NCI-H510A (cell line): ENCODE results near the gene MICAL3.
A peak's percentile ranks its signal among the peaks of the same experiment; 100 is the strongest.
"Not testable (repeated sequence)": the region's sequence is repeated elsewhere in the genome, so short reads cannot be mapped to it uniquely, and the experiment has no call there.

Source experiments
- DNase-seq: peaks from one replicate; lab custom pipeline; 2025; lab: John Stamatoyannopoulos, UW

MICAL3 gene

GRCh38 chr22:17884084-17884483 is 140.3 kb downstream of the MICAL3 start:
- DNase-seq, result no peak

- DNase-seq, result no peak
Observed at GRCh38 chr22:17883356-17883755, 141.0 kb downstream of the MICAL3 start.

GRCh38 chr22:17882727-17883126 is 141.6 kb downstream of the MICAL3 start:
- DNase-seq, result no peak

- DNase-seq, result no peak
Observed at GRCh38 chr22:17882162-17882561, 142.2 kb downstream of the MICAL3 start.

- no peak for DNase-seq
Observed at GRCh38 chr22:17881366-17881765, 143.0 kb downstream of the MICAL3 start.

GRCh38 chr22:17880468-17880867 is 143.9 kb downstream of the MICAL3 start:
- no peak for DNase-seq

GRCh38 chr22:17880020-17880419 is 144.3 kb downstream of the MICAL3 start:
- no peak for DNase-seq

- DNase-seq, result no peak
Observed at GRCh38 chr22:17878941-17879340, 145.4 kb downstream of the MICAL3 start.

GRCh38 chr22:17878186-17878694 is 146.1 kb downstream of the MICAL3 start:
- no peak for DNase-seq

- DNase-seq, result not testable (repeated sequence)
Observed at GRCh38 chr22:17876878-17877855, 147.2 kb downstream of the MICAL3 start.

GRCh38 chr22:17876306-17876831 is 148.0 kb downstream of the MICAL3 start:
- DNase-seq, result no peak

- DNase-seq, result no peak
Observed at GRCh38 chr22:17875631-17876030, 148.7 kb downstream of the MICAL3 start.

GRCh38 chr22:17875156-17875555 is 149.2 kb downstream of the MICAL3 start:
- peak; percentile 52 for DNase-seq

- no peak for DNase-seq
Observed at GRCh38 chr22:17874231-17874905, 150.0 kb downstream of the MICAL3 start.

- no peak for DNase-seq
Observed at GRCh38 chr22:17873804-17874203, 150.6 kb downstream of the MICAL3 start.

GRCh38 chr22:17873116-17873515 is 151.2 kb downstream of the MICAL3 start:
- DNase-seq, result no peak

GRCh38 chr22:17872471-17872870 is 151.9 kb downstream of the MICAL3 start:
- DNase-seq, result no peak

- no peak for DNase-seq
Observed at GRCh38 chr22:17871726-17872458, 152.5 kb downstream of the MICAL3 start.

- DNase-seq, result peak; percentile 56
Observed at GRCh38 chr22:17870407-17870806, 154.0 kb downstream of the MICAL3 start.

- no peak for DNase-seq
Observed at GRCh38 chr22:17869285-17870096, 154.9 kb downstream of the MICAL3 start.

- no peak for DNase-seq
Observed at GRCh38 chr22:17868771-17869170, 155.6 kb downstream of the MICAL3 start.
